ENCODE data around the gene DEPDC5.

Gene DEPDC5

GRCh38 chr22:31929167-31929930 is 175.5 kb downstream of the DEPDC5 start:
- no peak for DNase-seq

GRCh38 chr22:31932863-31933262 is 179.0 kb downstream of the DEPDC5 start:
- no peak for DNase-seq

GRCh38 chr22:31933406-31933805 is 179.6 kb downstream of the DEPDC5 start:
- no peak for DNase-seq

- no peak for DNase-seq
These were observed 180.1 kb downstream of the DEPDC5 start for GRCh38 chr22:31933816-31934482.

GRCh38 chr22:31935961-31936635 is 182.3 kb downstream of the DEPDC5 start:
- no peak for DNase-seq

- DNase-seq, result no peak
These were observed 183.5 kb downstream of the DEPDC5 start for GRCh38 chr22:31937341-31937740.

GRCh38 chr22:31938296-31938695 is 184.5 kb downstream of the DEPDC5 start:
- DNase-seq, result no peak

- DNase-seq, result no peak
These were observed 186.7 kb downstream of the DEPDC5 start for GRCh38 chr22:31940506-31940905.

- no peak for DNase-seq
These were observed 188.3 kb downstream of the DEPDC5 start for GRCh38 chr22:31942091-31942490.

- DNase-seq, result no peak
These were observed 189.6 kb downstream of the DEPDC5 start for GRCh38 chr22:31943206-31943977.

GRCh38 chr22:31943978-31944699 is 190.3 kb downstream of the DEPDC5 start, which contains the start of gene YWHAH:
Gene YWHAH (plus strand): TSS chr22:31944535. CDS start chr22:31944734, 199 bp downstream.
- peak; percentile 91 for DNase-seq

GRCh38 chr22:31944700-31945442 is 191.1 kb downstream of the DEPDC5 start:
- DNase-seq, result no peak

GRCh38 chr22:31945443-31945855 is 191.6 kb downstream of the DEPDC5 start:
- no peak for DNase-seq

GRCh38 chr22:31945971-31946680 is 192.3 kb downstream of the DEPDC5 start:
- no peak for DNase-seq

GRCh38 chr22:31947296-31947695 is 193.5 kb downstream of the DEPDC5 start:
- peak; percentile 45 for DNase-seq

- no peak for DNase-seq
These were observed 194.2 kb downstream of the DEPDC5 start for GRCh38 chr22:31948002-31948401.

GRCh38 chr22:31950226-31950625 is 196.4 kb downstream of the DEPDC5 start:
- no peak for DNase-seq

GRCh38 chr22:31951194-31952093 is 197.6 kb downstream of the DEPDC5 start:
- DNase-seq, result no peak

- no peak for DNase-seq
These were observed 198.2 kb downstream of the DEPDC5 start for GRCh38 chr22:31952094-31952401.

- peak; percentile 75 for DNase-seq
These were observed 198.7 kb downstream of the DEPDC5 start for GRCh38 chr22:31952472-31952871.
